Gastroesophageal sphincter (tissue), 3 donors: Measurements from ENCODE around the gene JOSD2.

Experiments
- EP300 ChIP-seq: sonication (generic); formaldehyde crosslinking; IDR thresholded peaks from one replicate; pipeline ENCODE4 v1.6.1; 2017; ENCODE audit warnings: antibody characterized with exemption, mild to moderate bottlenecking
- POLR2A ChIP-seq, 2 donors: fragments of 450-650 bp; IDR thresholded peaks; one replicate each; pipeline ENCODE4 v1.6.1; 2017; ENCODE audit warnings: antibody characterized with exemption in 2 of 2, mild to moderate bottlenecking in 2 of 2, moderate library complexity in 1 of 2
- POLR2AphosphoS5 ChIP-seq: sonication (generic); formaldehyde crosslinking; IDR thresholded peaks from one replicate; pipeline ENCODE4 v1.6.1; 2017; ENCODE audit warnings: antibody characterized with exemption
- TF ChIP-seq, protein P1 (sequence below), 4 experiments: fragments of 200-600 bp in 2 of 4; fragments of 450-650 bp in 2 of 4; sonication (generic) in 1 of 4; IDR thresholded peaks; one replicate each; pipeline ENCODE4 v1.5.1; 2017 to 2019; ENCODE audit warnings: antibody characterized with exemption in 4 of 4, mild to moderate bottlenecking in 2 of 4, moderate library complexity in 2 of 4

DNA sequence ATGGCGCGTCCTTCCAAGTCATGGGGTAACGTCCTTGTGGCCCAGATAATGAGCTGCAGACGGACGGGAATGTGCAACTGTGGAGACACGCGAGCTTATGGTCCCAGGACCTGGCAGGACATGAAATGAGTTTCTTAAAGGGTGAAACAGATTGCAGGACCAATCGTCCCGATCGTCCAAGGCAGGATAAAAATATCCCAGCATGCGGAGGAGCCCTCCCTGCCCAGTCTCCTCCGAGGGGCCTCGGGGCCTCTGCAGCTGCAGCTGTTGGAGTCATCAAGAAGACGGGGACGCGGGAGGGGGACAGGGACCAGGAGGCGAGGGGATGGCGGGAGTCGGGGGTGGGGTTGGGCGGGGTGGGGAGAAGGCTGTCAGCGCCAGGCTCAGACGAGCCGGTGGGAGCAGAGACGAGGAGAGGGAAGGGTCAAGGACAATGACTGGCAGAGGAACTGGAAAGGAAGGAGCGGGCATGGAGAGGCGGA lies 20.0 kb downstream of the JOSD2 start:
- TF ChIP-seq, protein P1, sequence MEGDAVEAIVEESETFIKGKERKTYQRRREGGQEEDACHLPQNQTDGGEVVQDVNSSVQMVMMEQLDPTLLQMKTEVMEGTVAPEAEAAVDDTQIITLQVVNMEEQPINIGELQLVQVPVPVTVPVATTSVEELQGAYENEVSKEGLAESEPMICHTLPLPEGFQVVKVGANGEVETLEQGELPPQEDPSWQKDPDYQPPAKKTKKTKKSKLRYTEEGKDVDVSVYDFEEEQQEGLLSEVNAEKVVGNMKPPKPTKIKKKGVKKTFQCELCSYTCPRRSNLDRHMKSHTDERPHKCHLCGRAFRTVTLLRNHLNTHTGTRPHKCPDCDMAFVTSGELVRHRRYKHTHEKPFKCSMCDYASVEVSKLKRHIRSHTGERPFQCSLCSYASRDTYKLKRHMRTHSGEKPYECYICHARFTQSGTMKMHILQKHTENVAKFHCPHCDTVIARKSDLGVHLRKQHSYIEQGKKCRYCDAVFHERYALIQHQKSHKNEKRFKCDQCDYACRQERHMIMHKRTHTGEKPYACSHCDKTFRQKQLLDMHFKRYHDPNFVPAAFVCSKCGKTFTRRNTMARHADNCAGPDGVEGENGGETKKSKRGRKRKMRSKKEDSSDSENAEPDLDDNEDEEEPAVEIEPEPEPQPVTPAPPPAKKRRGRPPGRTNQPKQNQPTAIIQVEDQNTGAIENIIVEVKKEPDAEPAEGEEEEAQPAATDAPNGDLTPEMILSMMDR (IDR thresholded peaks at IDR 0.05): no peak
- TF ChIP-seq POLR2A (IDR thresholded peaks at IDR 0.05): no peak
- TF ChIP-seq POLR2AphosphoS5: no peak
- TF ChIP-seq EP300: no peak
